Astrocyte of the cerebellum (primary cell): Measurements from ENCODE around the gene PKD2L2.
"Not testable (repeated sequence)": the region's sequence is repeated elsewhere in the genome, so short reads cannot be mapped to it uniquely, and the experiment has no call there.

Experiments used
- DNase-seq: peaks from one replicate; pipeline ENCODE4 v3.0.0-alpha.2; 2011; ENCODE audit warnings: low read depth
- H3K4me3 ChIP-seq: 2 replicates; pipeline ENCODE4 v1.5.1; 2011; ENCODE audit warnings: mild to moderate bottlenecking, low read depth, low read length, moderate library complexity
- in situ Hi-C: cut with HindIII; loops from 2 replicates; pipeline ENCODE4 v1.10.0; 2017; ENCODE audit warnings: low sequenced_read_pairs
- TF ChIP-seq, protein P1 (sequence below): IDR thresholded peaks from 2 replicates; pipeline ENCODE4 v1.5.1; 2012; ENCODE audit warnings: low read length, low read depth, moderate library complexity, mild to moderate bottlenecking; ENCODE audit errors: missing control alignments

PKD2L2 gene

DNA sequence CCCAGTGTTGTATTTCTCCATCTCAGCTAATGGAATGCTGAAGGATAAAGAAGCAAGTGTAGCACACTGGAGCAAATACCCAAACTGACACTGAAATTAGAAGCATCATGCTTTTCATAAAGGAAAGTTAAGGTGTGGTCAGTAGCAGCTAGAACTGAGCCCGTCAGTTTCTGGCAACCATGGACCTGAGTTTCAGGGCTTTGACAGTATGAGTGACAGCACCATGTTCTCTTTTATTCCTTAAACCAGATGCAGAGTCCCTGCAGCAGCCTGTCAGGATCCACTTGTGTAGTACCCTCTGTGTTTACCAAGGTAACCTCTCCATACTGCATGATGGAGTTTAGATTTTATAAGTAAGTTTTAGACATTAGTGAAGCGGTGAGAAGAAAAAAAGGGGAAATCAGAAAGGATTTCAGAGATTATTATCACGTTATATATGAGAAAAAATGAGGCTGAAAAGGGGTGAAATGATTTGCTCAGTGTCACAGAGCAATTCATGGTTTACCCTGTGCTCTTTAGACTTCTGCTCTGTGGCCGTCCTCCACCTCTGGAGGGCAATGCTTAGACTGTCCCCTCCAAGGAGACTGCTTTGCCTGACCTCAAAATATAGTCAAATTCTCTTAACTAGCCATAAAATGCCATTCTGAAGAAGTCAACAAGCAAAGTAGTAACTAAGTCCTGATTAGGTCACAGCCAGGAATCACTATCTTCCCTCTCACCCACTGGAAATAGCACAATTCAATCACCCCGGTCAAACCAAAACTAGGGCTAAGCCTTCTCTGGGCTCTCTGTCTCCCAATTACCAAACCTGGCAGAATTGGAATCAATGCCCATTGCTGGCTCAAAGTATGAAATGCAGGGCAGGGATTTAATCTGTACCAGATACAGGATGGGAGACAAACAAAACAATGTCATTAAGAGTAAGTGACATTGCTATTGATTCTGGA lies 32.1 kb upstream of the PKD2L2 start:
- DNase-seq = no peak
- in situ Hi-C loops = no loop called here
- H3K4me3 ChIP-seq = no peak overlapping the region
- TF ChIP-seq, protein P1, sequence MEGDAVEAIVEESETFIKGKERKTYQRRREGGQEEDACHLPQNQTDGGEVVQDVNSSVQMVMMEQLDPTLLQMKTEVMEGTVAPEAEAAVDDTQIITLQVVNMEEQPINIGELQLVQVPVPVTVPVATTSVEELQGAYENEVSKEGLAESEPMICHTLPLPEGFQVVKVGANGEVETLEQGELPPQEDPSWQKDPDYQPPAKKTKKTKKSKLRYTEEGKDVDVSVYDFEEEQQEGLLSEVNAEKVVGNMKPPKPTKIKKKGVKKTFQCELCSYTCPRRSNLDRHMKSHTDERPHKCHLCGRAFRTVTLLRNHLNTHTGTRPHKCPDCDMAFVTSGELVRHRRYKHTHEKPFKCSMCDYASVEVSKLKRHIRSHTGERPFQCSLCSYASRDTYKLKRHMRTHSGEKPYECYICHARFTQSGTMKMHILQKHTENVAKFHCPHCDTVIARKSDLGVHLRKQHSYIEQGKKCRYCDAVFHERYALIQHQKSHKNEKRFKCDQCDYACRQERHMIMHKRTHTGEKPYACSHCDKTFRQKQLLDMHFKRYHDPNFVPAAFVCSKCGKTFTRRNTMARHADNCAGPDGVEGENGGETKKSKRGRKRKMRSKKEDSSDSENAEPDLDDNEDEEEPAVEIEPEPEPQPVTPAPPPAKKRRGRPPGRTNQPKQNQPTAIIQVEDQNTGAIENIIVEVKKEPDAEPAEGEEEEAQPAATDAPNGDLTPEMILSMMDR = no peak

DNA sequence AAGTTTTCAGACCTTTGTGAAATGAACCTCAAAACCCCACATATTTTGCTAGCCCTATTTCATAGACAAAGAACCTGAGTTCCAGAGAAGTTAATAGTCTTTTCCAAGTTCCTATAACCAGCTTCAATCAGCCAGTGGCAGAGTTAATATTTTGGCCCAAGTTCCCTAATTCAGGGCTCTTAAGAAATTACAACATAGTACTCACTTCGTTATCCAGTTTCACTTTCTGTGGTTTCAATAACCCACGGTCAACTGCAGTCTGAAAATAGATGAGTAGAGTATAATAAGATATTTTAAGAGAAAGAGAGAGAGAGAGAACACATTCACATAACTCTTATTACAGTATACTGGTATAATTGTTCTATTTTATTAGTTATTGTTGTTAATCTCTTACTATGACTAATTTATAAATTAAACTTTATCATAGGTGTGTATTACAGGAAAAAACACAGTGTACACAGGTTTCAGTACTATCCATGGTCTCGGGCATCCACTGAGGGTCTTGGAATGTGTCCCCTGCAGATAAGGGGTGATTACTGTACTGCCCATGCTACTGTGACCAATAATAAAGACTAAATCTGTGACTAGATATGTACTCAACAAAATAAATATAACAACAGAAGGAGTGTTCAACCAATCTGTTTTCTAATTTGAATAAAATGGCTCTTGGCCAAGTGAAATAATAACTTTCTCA lies 30.9 kb upstream of the PKD2L2 start:
- H3K4me3 ChIP-seq = no peak overlapping the region
- peak; percentile 8 for DNase-seq
- TF ChIP-seq, protein P1 = no peak
- in situ Hi-C loops = no loop called here

DNA sequence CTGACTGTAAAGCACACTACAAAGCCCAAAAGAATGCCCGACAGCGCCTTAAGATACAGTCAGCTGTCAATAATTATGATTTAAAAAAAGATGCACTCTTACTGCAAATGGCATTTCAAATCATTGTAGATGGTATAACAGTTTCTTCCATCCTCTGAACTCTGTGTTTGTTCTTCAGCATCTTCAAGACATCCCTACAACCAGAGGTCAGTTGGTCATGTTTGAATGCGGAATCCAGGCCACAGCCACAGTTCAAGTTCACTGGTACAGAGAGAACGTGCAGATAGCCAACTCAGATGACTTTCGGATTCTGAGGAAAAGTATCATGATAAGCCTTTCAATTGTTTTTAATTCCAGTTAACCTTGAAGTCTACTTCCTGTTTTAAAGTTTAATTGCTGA lies 30.3 kb upstream of the PKD2L2 start:
- TF ChIP-seq, protein P1 = no peak
- no peak for DNase-seq
- in situ Hi-C loops = no loop called here
- H3K4me3 ChIP-seq = no peak overlapping the region

DNA sequence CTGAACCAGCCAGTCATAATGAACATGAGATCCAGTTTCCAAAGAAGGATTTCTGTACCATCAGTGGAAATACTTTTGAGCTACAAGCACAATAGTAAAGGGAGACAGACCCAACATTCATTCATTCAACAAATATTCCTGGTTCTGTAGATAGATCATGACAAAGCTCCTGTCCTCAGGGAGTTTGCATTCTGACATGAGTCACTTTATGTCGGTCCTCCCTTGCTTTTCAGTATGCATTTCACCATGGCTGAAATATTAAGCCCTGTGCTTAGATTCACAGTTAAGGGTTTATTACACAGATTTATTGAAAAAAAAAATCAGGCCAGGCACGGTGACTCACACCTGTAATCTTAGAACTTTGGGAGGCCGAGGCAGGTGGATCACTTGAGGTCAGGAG lies 27.0 kb upstream of the PKD2L2 start:
- TF ChIP-seq, protein P1 = no peak
- DNase-seq = no peak
- H3K4me3 ChIP-seq = no peak overlapping the region
- in situ Hi-C loops = no loop called here

DNA sequence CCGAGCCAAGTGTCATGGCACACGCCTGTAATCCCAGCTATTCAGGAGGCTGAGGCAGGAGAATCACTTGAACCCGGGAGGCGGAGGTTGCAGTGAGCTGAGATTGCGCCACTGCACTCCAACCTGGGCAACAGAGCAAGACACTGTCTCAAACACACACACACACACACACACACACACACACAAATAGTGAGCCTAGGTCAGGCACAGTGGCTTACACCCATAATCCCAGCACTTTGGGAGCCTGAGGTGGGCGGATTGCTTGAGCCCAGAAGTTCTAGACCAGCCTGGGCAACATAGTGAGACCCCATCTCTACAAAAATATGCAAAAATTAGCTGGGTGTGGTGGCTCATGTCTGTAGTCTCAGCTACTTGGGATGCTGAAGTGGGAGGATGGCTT lies 25.6 kb upstream of the PKD2L2 start:
- H3K4me3 ChIP-seq, DNase-seq, in situ Hi-C loops: not testable (repeated sequence)

DNA sequence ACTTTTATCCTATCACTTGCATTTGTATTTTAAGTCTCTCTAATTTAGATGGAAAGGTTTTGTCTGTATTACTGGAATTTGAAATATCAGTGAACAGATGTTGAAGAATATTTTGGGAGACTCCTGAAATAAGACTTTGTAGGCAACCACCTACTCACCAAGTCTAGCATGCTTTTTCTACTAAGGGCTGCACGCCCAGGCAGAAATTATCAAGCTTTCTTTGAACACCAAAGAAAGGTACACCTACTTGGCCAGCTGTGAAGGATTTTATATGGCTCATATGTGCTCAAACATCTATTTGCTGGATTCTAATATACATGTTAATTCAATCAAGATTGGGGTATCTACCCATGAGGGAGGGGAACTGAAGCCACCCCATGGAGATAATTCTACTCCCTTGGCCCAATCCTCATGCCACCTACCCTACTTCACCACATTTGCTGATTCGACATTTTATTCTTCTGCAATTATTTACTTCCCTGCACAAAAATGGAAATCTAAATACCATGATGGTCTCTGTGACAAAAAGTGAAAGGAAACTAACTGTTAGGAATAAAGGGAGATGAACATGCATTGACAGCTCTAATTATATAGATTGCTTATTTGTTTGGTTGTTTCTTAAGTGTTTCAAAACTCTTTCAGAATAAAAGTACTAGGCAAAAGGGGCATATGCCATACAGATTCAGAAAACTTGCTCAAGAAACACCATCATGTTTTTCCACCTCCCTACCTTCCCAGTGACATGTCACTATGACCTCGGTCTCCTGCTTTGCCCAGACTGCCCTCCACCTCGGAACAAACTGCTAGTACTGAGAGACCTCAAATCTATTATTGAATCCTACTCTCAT lies 22.5 kb upstream of the PKD2L2 start:
- in situ Hi-C loops = no loop called here
- no peak for DNase-seq
- H3K4me3 ChIP-seq = no peak overlapping the region
- TF ChIP-seq, protein P1 = no peak
